ENCODE results near the gene WNT5A. TPM values are rescaled to one million over a fixed set of nuclear protein-coding genes. Genes with fewer than 3 reads are reported as not detected.

WNT5A gene
- total and polyA plus RNA-seq, 2 donors (not counting 3 experiments of a cell fraction or from before 2014, with no cell fraction given): 0.08 to 0.33 TPM

DNA sequence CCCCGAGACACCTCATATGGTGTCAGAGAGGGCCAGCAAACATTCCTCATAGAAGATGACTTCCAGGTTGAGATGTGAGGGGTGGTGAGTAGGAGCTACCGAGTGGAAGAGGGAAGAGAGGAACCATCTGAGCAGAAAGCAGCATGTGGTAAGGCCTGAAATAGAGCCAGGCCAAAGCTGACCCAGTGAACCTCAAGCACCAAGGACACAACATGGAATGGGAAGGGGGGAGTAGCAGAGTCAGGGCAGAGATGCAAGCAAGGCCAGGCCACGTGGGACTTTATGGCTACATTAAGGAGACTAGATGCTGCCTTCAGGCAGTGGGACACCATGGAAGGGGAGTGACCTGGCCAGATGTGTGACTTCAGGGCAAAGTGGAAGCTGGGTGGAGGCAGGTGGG is 38.3 kb upstream of the WNT5A start:
- dilution Hi-C loops (cut with MboI; ENCODE audit: extremely low pct_ligation_motif_present, low sequenced_read_pairs) (no loop called here), intact Hi-C loops (cut with micrococcal nuclease) (no loop called here)
- H2AFZ ChIP-seq (ENCODE audit: low read depth, low read length): no peak overlapping the region
- DNase-seq (ENCODE audit: low read depth, low spot score): no peak
- no peaks in the 10 kb centered on the region for H3K36me3 ChIP-seq (ENCODE audit: control insufficient read depth in 2 of 2, extremely low read depth in 1 of 2, insufficient read depth in 2 of 2, low read length in 2 of 2)
- H3K9me1 ChIP-seq (replicated peaks; ENCODE audit: control insufficient read depth, extremely low read depth, insufficient read depth, low read length): no peaks in the 10 kb centered on the region
- H4K20me1 ChIP-seq (replicated peaks; ENCODE audit: control insufficient read depth, extremely low read depth, insufficient read depth, low read length): no peaks in the 10 kb centered on the region
- H3K9ac ChIP-seq (replicated peaks; ENCODE audit: extremely low read depth, insufficient read depth, low read length): no peak overlapping the region
- POLR2A ChIA-PET: no interaction called here
- no peaks in the 10 kb centered on the region for H3K4me1 ChIP-seq (ENCODE audit: control insufficient read depth, extremely low read depth, insufficient read depth, low read length)
- no peaks in the 10 kb centered on the region for H3K79me2 ChIP-seq (ENCODE audit: control insufficient read depth, insufficient read depth, low read length)
- no peak overlapping the region for H3K4me3 ChIP-seq (replicated peaks in 1 of 3; ENCODE audit: insufficient read depth in 1 of 3, low read depth in 1 of 3, low read length in 3 of 3)
- no TSS peak for BruUV-seq (replicated peaks)
- FAIRE-seq: no peak
- no peak overlapping the region for H3K4me2 ChIP-seq (ENCODE audit: insufficient read depth, low read length)
- TF ChIP-seq MYC (IDR thresholded peaks at IDR 0.05; ENCODE audit: low read depth, low read length): no peak
- no peak overlapping the region for H3K27ac ChIP-seq (ENCODE audit: insufficient read depth, low read depth, low read length)
- CTCF ChIA-PET: no interaction called here
- H3K9me3 ChIP-seq (replicated peaks; ENCODE audit: control insufficient read depth, insufficient read depth, low read length): no peaks in the 10 kb centered on the region
- no peaks in the 10 kb centered on the region for H3K27me3 ChIP-seq (ENCODE audit: control insufficient read depth in 2 of 2, insufficient read depth in 2 of 2, low read length in 2 of 2)

DNA sequence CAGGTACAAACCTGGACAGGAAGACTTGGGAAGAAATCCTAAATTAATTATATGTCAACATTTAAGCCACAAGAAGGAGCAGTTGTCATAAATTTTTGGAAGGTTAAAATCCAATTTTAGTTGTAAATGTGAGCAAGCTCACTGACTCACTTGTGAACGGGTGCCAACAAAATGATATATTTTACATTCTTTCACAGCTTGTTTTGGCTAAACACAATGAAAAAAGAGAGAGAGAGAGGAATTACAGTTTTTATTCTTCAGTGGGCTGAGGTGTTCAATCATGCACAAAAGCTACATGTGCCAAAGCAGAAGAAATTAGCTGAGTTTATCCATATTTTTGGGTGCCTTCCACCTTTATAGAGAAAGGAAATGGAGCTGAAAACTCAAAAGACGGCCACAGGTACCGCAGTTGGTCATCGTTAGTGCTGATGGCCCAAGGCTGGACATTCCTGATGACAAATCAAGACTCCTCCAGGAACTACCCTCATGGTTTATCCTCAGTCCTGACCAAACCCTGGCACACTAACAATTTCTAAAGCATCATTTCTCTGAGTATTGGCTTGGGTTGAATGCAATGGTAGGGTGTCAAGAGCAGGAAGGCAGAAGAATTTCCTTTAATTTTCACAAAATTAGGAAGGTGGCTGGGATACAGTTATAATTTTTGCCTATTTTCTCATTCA is 37.6 kb upstream of the WNT5A start:
- CTCF ChIA-PET: no interaction called here
- Histone ChIP-seq H3K27me3 (ENCODE audit: control insufficient read depth in 2 of 2, insufficient read depth in 2 of 2, low read length in 2 of 2) (no peaks in the 10 kb centered on the region), H3K9ac (replicated peaks; ENCODE audit: extremely low read depth, insufficient read depth, low read length) (no peak overlapping the region), H3K4me2 (ENCODE audit: insufficient read depth, low read length) (no peak overlapping the region), H2AFZ (ENCODE audit: low read depth, low read length) (no peak overlapping the region), H3K9me3 (replicated peaks; ENCODE audit: control insufficient read depth, insufficient read depth, low read length) (no peaks in the 10 kb centered on the region), H3K4me1 (ENCODE audit: control insufficient read depth, extremely low read depth, insufficient read depth, low read length) (no peaks in the 10 kb centered on the region), H3K36me3 (ENCODE audit: control insufficient read depth in 2 of 2, extremely low read depth in 1 of 2, insufficient read depth in 2 of 2, low read length in 2 of 2) (no peaks in the 10 kb centered on the region), H3K4me3 (replicated peaks in 1 of 3; ENCODE audit: insufficient read depth in 1 of 3, low read depth in 1 of 3, low read length in 3 of 3) (no peak overlapping the region), H3K27ac (ENCODE audit: insufficient read depth, low read depth, low read length) (no peak overlapping the region), H3K9me1 (replicated peaks; ENCODE audit: control insufficient read depth, extremely low read depth, insufficient read depth, low read length) (no peaks in the 10 kb centered on the region), H4K20me1 (replicated peaks; ENCODE audit: control insufficient read depth, extremely low read depth, insufficient read depth, low read length) (no peaks in the 10 kb centered on the region), H3K79me2 (ENCODE audit: control insufficient read depth, insufficient read depth, low read length) (no peaks in the 10 kb centered on the region)
- dilution Hi-C loops (cut with MboI; ENCODE audit: extremely low pct_ligation_motif_present, low sequenced_read_pairs): no loop called here
- TF ChIP-seq POLR2A (IDR thresholded peaks at IDR 0.05; ENCODE audit: low read depth, low read length): no peak
- no peak for TF ChIP-seq GATA2 (IDR thresholded peaks at IDR 0.05; ENCODE audit: insufficient read depth, insufficient read length, low read depth, low read length)
- TF ChIP-seq, protein P1, sequence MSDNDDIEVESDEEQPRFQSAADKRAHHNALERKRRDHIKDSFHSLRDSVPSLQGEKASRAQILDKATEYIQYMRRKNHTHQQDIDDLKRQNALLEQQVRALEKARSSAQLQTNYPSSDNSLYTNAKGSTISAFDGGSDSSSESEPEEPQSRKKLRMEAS (IDR thresholded peaks at IDR 0.05; ENCODE audit: insufficient read depth, insufficient read length): no peak
- no peak for TF ChIP-seq JUN (IDR thresholded peaks at IDR 0.05; ENCODE audit: borderline replicate concordance, insufficient read depth, insufficient read length, low read depth)
- TF ChIP-seq MYC (IDR thresholded peaks at IDR 0.05; ENCODE audit: low read depth, low read length): no peak
- no peak for TF ChIP-seq EZH2 (IDR thresholded peaks at IDR 0.05; ENCODE audit: borderline replicate concordance, low read depth, low read length, severe bottlenecking)
- TF ChIP-seq FOS (IDR thresholded peaks at IDR 0.05; ENCODE audit: borderline replicate concordance, insufficient read depth, low read length): no peak
- TF ChIP-seq CTCF (IDR thresholded peaks at IDR 0.05; ENCODE audit: extremely low read depth in 1 of 2, insufficient read depth in 1 of 2, low read depth in 1 of 2, low read length in 2 of 2): no peak
- no peak for TF ChIP-seq POLR2AphosphoS5 (IDR thresholded peaks at IDR 0.05; ENCODE audit: insufficient read depth, low read depth, low read length)
- DNase-seq (ENCODE audit: low read depth, low spot score) (no peak), FAIRE-seq (no peak)
- no TSS peak for BruUV-seq (replicated peaks)
- intact Hi-C loops (cut with micrococcal nuclease): no loop called here
- POLR2A ChIA-PET: no interaction called here

Data from endothelial cell of umbilical vein (primary cell).